Measurements from ENCODE around the gene RPS6KA5.

- TF ChIP-seq, protein P1, sequence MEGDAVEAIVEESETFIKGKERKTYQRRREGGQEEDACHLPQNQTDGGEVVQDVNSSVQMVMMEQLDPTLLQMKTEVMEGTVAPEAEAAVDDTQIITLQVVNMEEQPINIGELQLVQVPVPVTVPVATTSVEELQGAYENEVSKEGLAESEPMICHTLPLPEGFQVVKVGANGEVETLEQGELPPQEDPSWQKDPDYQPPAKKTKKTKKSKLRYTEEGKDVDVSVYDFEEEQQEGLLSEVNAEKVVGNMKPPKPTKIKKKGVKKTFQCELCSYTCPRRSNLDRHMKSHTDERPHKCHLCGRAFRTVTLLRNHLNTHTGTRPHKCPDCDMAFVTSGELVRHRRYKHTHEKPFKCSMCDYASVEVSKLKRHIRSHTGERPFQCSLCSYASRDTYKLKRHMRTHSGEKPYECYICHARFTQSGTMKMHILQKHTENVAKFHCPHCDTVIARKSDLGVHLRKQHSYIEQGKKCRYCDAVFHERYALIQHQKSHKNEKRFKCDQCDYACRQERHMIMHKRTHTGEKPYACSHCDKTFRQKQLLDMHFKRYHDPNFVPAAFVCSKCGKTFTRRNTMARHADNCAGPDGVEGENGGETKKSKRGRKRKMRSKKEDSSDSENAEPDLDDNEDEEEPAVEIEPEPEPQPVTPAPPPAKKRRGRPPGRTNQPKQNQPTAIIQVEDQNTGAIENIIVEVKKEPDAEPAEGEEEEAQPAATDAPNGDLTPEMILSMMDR (IDR thresholded peaks at IDR 0.05 in 4 of 5, conservative IDR thresholded peaks at IDR 0.05 in 1 of 5): no peak
- TF ChIP-seq POLR2A (IDR thresholded peaks at IDR 0.05): no peak
These were observed 21.8 kb upstream of the RPS6KA5 start for GRCh38 chr14:91082282-91082681.

Data from gastrocnemius medialis (tissue), 4 donors.